HEK293 (cell line): ENCODE measurements around the gene SLC19A1.

Source experiments
- CTCF ChIA-PET: fragments of 350-600 bp; formaldehyde crosslinking; extraction: SDS; loops from one replicate; lab custom pipeline; 2021; ENCODE audit warnings: antibody characterized with exemption; lab: Yijun Ruan, JAX
- POLR2A ChIA-PET: fragments of 300-600 bp; formaldehyde crosslinking; extraction: SDS; loops from one replicate; lab custom pipeline; 2020; ENCODE audit warnings: antibody characterized with exemption, inconsistent platforms; lab: Yijun Ruan, JAX
- H3K27ac ChIP-seq: fragments of 200-500 bp; sonication (Bioruptor generic); 2 replicates; pipeline ENCODE4 v1.5.1; 2014; ENCODE audit warnings: low read depth, low read length, control low read depth, inconsistent platforms; ENCODE audit errors: extremely low read depth
- H3K36me3 ChIP-seq, 2 experiments: fragments of 200-500 bp in 1 of 2; sonication (Bioruptor generic) in 1 of 2; 1 replicate in 1 of 2; 2 replicates in 1 of 2; pipeline ENCODE4 v1.5.1; 2014 to 2017; ENCODE audit warnings: inconsistent platforms in 2 of 2, low read length in 2 of 2; ENCODE audit not compliant: control insufficient read depth in 2 of 2, insufficient read depth in 1 of 2
- H3K4me1 ChIP-seq: fragments of 200-500 bp; sonication (Bioruptor generic); 2 replicates; pipeline ENCODE4 v1.5.1; 2014; ENCODE audit warnings: mild to moderate bottlenecking, low read length, inconsistent platforms; ENCODE audit not compliant: control insufficient read depth, insufficient read depth
- H3K4me3 ChIP-seq: 2 replicates; pipeline ENCODE4 v1.5.1; 2011; ENCODE audit warnings: low read depth, mild to moderate bottlenecking, control low read depth, low read length, moderate library complexity
- H3K9me3 ChIP-seq: fragments of 200-500 bp; sonication (Bioruptor generic); 2 replicates; pipeline ENCODE4 v1.5.1; 2014; ENCODE audit warnings: low read depth, low read length, inconsistent platforms; ENCODE audit not compliant: control insufficient read depth, insufficient read depth
- HOXD13 ChIP-seq: sonication (generic); formaldehyde crosslinking; IDR thresholded peaks from 2 replicates; pipeline ENCODE4 v1.8.0; 2022; ENCODE audit warnings: missing genetic modification reagents, borderline replicate concordance
- KLF10 ChIP-seq: fragments of 450-650 bp; IDR thresholded peaks from 2 replicates; pipeline ENCODE4 v1.5.1; 2018; ENCODE audit warnings: missing biosample characterization, mild to moderate bottlenecking, missing genetic modification characterization
- KLF17 ChIP-seq: fragments of 450-650 bp; formaldehyde crosslinking; IDR thresholded peaks from 2 replicates; pipeline ENCODE4 v1.5.1; 2016; ENCODE audit warnings: missing biosample characterization, missing genetic modification characterization
- SCRT2 ChIP-seq: fragments of 450-650 bp; formaldehyde crosslinking; IDR thresholded peaks from 2 replicates; pipeline ENCODE4 v1.5.1; 2016; ENCODE audit warnings: missing biosample characterization, missing genetic modification characterization
- ZBTB7A ChIP-seq: fragments of 450-650 bp; formaldehyde crosslinking; IDR thresholded peaks from 2 replicates; pipeline ENCODE4 v1.5.1; 2016; ENCODE audit warnings: low read depth, missing biosample characterization, missing genetic modification characterization
- ZFP41 ChIP-seq: fragments of 450-650 bp; formaldehyde crosslinking; IDR thresholded peaks from 2 replicates; pipeline ENCODE4 v1.5.1; 2016; ENCODE audit warnings: missing biosample characterization, missing genetic modification characterization, borderline replicate concordance
- ZNF133 ChIP-seq: fragments of 450-650 bp; formaldehyde crosslinking; IDR thresholded peaks from 2 replicates; pipeline ENCODE4 v1.5.1; 2016; ENCODE audit warnings: missing biosample characterization, missing genetic modification characterization
- ZNF146 ChIP-seq: fragments of 450-650 bp; formaldehyde crosslinking; IDR thresholded peaks from 2 replicates; pipeline ENCODE4 v1.5.1; 2016; ENCODE audit warnings: missing biosample characterization, missing genetic modification characterization
- ZNF184 ChIP-seq: fragments of 450-650 bp; IDR thresholded peaks from 2 replicates; pipeline ENCODE4 v1.5.1; 2018; ENCODE audit warnings: missing biosample characterization, mild to moderate bottlenecking, missing genetic modification characterization
- ZNF239 ChIP-seq: fragments of 450-650 bp; formaldehyde crosslinking; IDR thresholded peaks from 2 replicates; pipeline ENCODE4 v1.5.1; 2016; ENCODE audit warnings: missing biosample characterization, missing genetic modification characterization
- ZNF335 ChIP-seq: fragments of 450-650 bp; formaldehyde crosslinking; conservative IDR thresholded peaks from 2 replicates; pipeline ENCODE4 v1.5.1; 2016; ENCODE audit warnings: missing biosample characterization, missing genetic modification characterization
- ZNF37A ChIP-seq: fragments of 450-650 bp; IDR thresholded peaks from 2 replicates; pipeline ENCODE4 v1.5.1; 2018; ENCODE audit warnings: missing biosample characterization, missing genetic modification characterization
- ZNF398 ChIP-seq: fragments of 450-650 bp; formaldehyde crosslinking; IDR thresholded peaks from 2 replicates; pipeline ENCODE4 v1.5.1; 2017; ENCODE audit warnings: missing biosample characterization, missing genetic modification characterization
- ZNF521 ChIP-seq: fragments of 450-650 bp; formaldehyde crosslinking; IDR thresholded peaks from 2 replicates; pipeline ENCODE4 v1.5.1; 2017; ENCODE audit warnings: missing biosample characterization, mild to moderate bottlenecking, missing genetic modification characterization
- ZNF529 ChIP-seq: fragments of 450-650 bp; formaldehyde crosslinking; IDR thresholded peaks from 2 replicates; pipeline ENCODE4 v1.5.1; 2017; ENCODE audit warnings: missing genetic modification characterization, missing biosample characterization; ENCODE audit not compliant: insufficient replicate concordance
- ZNF544 ChIP-seq: fragments of 450-650 bp; formaldehyde crosslinking; IDR thresholded peaks from 2 replicates; pipeline ENCODE4 v1.5.0; 2017; ENCODE audit warnings: missing biosample characterization, missing genetic modification characterization
- ZNF549 ChIP-seq: fragments of 450-650 bp; IDR thresholded peaks from 2 replicates; pipeline ENCODE4 v1.5.1; 2018; ENCODE audit warnings: missing biosample characterization, missing genetic modification characterization, mild to moderate bottlenecking, inconsistent platforms, moderate library complexity
- ZNF560 ChIP-seq: fragments of 450-650 bp; formaldehyde crosslinking; IDR thresholded peaks from 2 replicates; pipeline ENCODE4 v1.5.1; 2017; ENCODE audit warnings: missing biosample characterization, missing genetic modification characterization, borderline replicate concordance
- ZNF610 ChIP-seq: fragments of 450-650 bp; formaldehyde crosslinking; IDR thresholded peaks from 2 replicates; pipeline ENCODE4 v1.5.1; 2016; ENCODE audit warnings: missing biosample characterization, missing genetic modification characterization, borderline replicate concordance
- ZNF629 ChIP-seq: fragments of 450-650 bp; formaldehyde crosslinking; IDR thresholded peaks from 2 replicates; pipeline ENCODE4 v1.5.1; 2017; ENCODE audit warnings: missing biosample characterization, missing genetic modification characterization
- ZNF747 ChIP-seq: fragments of 450-650 bp; formaldehyde crosslinking; IDR thresholded peaks from 2 replicates; pipeline ENCODE4 v1.5.1; 2016; ENCODE audit warnings: missing biosample characterization, missing genetic modification characterization
- ZNF776 ChIP-seq: fragments of 450-650 bp; formaldehyde crosslinking; IDR thresholded peaks from 2 replicates; pipeline ENCODE4 v1.5.0; 2017; ENCODE audit warnings: missing biosample characterization, missing genetic modification characterization, borderline replicate concordance
- ZSCAN16 ChIP-seq: fragments of 450-650 bp; formaldehyde crosslinking; IDR thresholded peaks from 2 replicates; pipeline ENCODE4 v1.5.1; 2016; ENCODE audit warnings: missing biosample characterization, missing genetic modification characterization
- ZXDB ChIP-seq: fragments of 450-650 bp; formaldehyde crosslinking; IDR thresholded peaks from 2 replicates; pipeline ENCODE4 v1.5.1; 2016; ENCODE audit warnings: missing biosample characterization, missing genetic modification characterization
- TF ChIP-seq, protein P1 (sequence below): fragments of 450-650 bp; formaldehyde crosslinking; IDR thresholded peaks from 2 replicates; pipeline ENCODE4 v1.5.1; 2016; ENCODE audit warnings: missing biosample characterization, missing genetic modification characterization
- TF ChIP-seq, protein P2 (sequence below): fragments of 450-650 bp; formaldehyde crosslinking; IDR thresholded peaks from 2 replicates; pipeline ENCODE4 v1.5.1; 2016; ENCODE audit warnings: missing biosample characterization, missing genetic modification characterization

The SLC19A1 gene

DNA sequence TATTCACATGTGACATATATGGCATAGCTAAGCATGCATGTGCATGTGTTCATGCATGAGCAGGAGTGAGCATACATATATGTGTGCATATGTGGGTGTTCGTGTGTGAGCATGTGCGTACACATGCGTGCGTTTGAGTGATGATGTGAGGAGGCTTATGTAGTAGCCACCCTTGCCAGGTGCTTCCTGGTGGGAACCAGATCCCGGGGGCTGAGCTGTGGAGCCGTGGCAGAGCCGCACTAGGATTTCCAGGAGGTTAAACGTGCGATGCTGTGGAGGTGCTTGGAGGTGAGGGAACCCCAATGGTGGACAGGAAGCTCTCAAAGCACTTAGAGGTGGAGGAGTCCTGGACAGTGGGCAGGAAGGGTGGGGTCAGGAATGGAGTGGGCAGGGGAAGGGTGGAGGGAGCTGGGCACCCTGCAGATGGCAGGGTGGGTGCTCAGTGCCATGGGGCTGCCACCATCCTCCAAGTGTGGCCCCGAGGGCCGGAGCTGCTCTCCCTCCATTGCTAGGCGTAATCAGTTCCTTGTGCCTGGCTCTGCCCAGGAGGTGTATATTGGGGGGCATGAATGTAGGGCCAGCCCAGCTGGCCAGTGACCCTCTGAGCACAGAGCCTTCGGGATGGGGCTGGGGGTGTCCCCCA is 88.8 kb downstream of the SLC19A1 start:
- CTCF ChIA-PET: interaction anchor here (1.1 kb wide), 1 partner anchor 161 kb away, joined by 3 read pairs; no protein-coding TSS in a partner anchor
- no peak overlapping the region for H3K4me3 ChIP-seq
- H3K36me3 ChIP-seq: peaks cover 0 to 6% of the 10 kb centered on the region in 2 experiments; a peak in 1 of 3 replicates
- no peaks in the 10 kb centered on the region for H3K9me3 ChIP-seq
- no peak for TF ChIP-seq ZNF239 (tag by site-specific recombination)
- no peak for TF ChIP-seq ZNF610 (tag by site-specific recombination)
- no peak for TF ChIP-seq ZNF133 (tag by site-specific recombination)
- no peak for TF ChIP-seq ZNF544 (tag by site-specific recombination)
- TF ChIP-seq, protein P1, sequence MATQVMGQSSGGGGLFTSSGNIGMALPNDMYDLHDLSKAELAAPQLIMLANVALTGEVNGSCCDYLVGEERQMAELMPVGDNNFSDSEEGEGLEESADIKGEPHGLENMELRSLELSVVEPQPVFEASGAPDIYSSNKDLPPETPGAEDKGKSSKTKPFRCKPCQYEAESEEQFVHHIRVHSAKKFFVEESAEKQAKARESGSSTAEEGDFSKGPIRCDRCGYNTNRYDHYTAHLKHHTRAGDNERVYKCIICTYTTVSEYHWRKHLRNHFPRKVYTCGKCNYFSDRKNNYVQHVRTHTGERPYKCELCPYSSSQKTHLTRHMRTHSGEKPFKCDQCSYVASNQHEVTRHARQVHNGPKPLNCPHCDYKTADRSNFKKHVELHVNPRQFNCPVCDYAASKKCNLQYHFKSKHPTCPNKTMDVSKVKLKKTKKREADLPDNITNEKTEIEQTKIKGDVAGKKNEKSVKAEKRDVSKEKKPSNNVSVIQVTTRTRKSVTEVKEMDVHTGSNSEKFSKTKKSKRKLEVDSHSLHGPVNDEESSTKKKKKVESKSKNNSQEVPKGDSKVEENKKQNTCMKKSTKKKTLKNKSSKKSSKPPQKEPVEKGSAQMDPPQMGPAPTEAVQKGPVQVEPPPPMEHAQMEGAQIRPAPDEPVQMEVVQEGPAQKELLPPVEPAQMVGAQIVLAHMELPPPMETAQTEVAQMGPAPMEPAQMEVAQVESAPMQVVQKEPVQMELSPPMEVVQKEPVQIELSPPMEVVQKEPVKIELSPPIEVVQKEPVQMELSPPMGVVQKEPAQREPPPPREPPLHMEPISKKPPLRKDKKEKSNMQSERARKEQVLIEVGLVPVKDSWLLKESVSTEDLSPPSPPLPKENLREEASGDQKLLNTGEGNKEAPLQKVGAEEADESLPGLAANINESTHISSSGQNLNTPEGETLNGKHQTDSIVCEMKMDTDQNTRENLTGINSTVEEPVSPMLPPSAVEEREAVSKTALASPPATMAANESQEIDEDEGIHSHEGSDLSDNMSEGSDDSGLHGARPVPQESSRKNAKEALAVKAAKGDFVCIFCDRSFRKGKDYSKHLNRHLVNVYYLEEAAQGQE (tag by site-specific recombination): no peak
- TF ChIP-seq, protein P2, sequence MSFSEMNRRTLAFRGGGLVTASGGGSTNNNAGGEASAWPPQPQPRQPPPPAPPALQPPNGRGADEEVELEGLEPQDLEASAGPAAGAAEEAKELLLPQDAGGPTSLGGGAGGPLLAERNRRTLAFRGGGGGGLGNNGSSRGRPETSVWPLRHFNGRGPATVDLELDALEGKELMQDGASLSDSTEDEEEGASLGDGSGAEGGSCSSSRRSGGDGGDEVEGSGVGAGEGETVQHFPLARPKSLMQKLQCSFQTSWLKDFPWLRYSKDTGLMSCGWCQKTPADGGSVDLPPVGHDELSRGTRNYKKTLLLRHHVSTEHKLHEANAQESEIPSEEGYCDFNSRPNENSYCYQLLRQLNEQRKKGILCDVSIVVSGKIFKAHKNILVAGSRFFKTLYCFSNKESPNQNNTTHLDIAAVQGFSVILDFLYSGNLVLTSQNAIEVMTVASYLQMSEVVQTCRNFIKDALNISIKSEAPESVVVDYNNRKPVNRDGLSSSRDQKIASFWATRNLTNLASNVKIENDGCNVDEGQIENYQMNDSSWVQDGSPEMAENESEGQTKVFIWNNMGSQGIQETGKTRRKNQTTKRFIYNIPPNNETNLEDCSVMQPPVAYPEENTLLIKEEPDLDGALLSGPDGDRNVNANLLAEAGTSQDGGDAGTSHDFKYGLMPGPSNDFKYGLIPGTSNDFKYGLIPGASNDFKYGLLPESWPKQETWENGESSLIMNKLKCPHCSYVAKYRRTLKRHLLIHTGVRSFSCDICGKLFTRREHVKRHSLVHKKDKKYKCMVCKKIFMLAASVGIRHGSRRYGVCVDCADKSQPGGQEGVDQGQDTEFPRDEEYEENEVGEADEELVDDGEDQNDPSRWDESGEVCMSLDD (tag by site-specific recombination): no peak
- TF ChIP-seq ZNF37A (tag by site-specific recombination): no peak
- no peak for TF ChIP-seq ZNF549
- TF ChIP-seq SCRT2 (tag by site-specific recombination): no peak
- TF ChIP-seq ZNF776 (tag by site-specific recombination): no peak
- no peak for TF ChIP-seq KLF17
- no peak for TF ChIP-seq ZXDB
- TF ChIP-seq ZNF560 (tag by site-specific recombination): no peak
- no peak overlapping the region for H3K27ac ChIP-seq
- H3K4me1 ChIP-seq: no peaks in the 10 kb centered on the region
- POLR2A ChIA-PET: no interaction called here

- CTCF ChIA-PET: interaction anchor here (0.5 to 1.1 kb wide), 2 partner anchors 11 to 160 kb away, joined by 3 to 4 read pairs; no protein-coding TSS in a partner anchor
- Histone ChIP-seq H3K36me3 (peaks cover 0 to 10% of the 10 kb centered on the region in 2 experiments; a peak in 1 of 3 replicates), H3K4me1 (no peaks in the 10 kb centered on the region), H3K9me3 (no peaks in the 10 kb centered on the region), H3K4me3 (no peak overlapping the region), H3K27ac (no peak overlapping the region)
- POLR2A ChIA-PET: no interaction called here
- TF ChIP-seq ZNF398 (tag by site-specific recombination) (no peak), ZNF629 (tag by site-specific recombination) (no peak), HOXD13 (CRISPR knock-in tag) (0 out of 2 replicates have a peak, but pooled peaks have one; percentile 22), ZNF146 (tag by site-specific recombination) (peak; percentile 5; the same call in 1 of the 2 replicates), ZNF521 (tag by site-specific recombination) (no peak), KLF10 (tag by site-specific recombination) (no peak), ZFP41 (tag by site-specific recombination) (no peak), ZNF335 (tag by site-specific recombination) (no peak), ZSCAN16 (tag by site-specific recombination) (no peak), ZNF529 (tag by site-specific recombination) (no peak), ZNF184 (no peak), ZBTB7A (no peak), SCRT2 (tag by site-specific recombination) (no peak), ZNF747 (no peak)
Measured at GRCh38 chr21:45452696-45453307, 89.4 kb downstream of the SLC19A1 start.
